Tibial artery (tissue), 4 donors: ENCODE data around the gene ASPG.

Experiments
- DNase-seq, 2 donors: peaks; one replicate each; pipeline ENCODE4 v3.0.0-alpha.2; 2019
- H3K27ac ChIP-seq, 2 donors: fragments of 200-600 bp; sonication (generic) in 1 of 2; 1 replicate in 1 of 2; 2 replicates in 1 of 2; pipeline ENCODE4 v1.5.1; 2018 to 2019; ENCODE audit warnings: mild to moderate bottlenecking in 1 of 2
- H3K27me3 ChIP-seq, 2 donors: fragments of 200-600 bp; sonication (generic) in 1 of 2; one replicate each; pipeline versions ENCODE4 v1.5.1 to v1.6.0; 2016 to 2019
- H3K36me3 ChIP-seq, 3 donors: fragments of 200-600 bp; sonication (generic) in 2 of 3; one replicate each; pipeline ENCODE4 v1.5.1; 2016 to 2019; ENCODE audit warnings: mild to moderate bottlenecking in 2 of 3
- H3K4me1 ChIP-seq, 4 donors: fragments of 200-600 bp; sonication (generic) in 2 of 4; 1 replicate in 3 of 4; 2 replicates in 1 of 4; pipeline ENCODE4 v1.5.1; 2016 to 2019
- H3K4me3 ChIP-seq, 2 donors: fragments of 200-600 bp; sonication (generic) in 1 of 2; 1 replicate in 1 of 2; 2 replicates in 1 of 2; pipeline ENCODE4 v1.5.1; 2018 to 2019; ENCODE audit warnings: mild to moderate bottlenecking in 2 of 2
- H3K9me3 ChIP-seq, 3 donors: fragments of 200-600 bp; sonication (generic) in 1 of 3; one replicate each; pipeline ENCODE4 v1.5.1; 2016 to 2019
- CTCF ChIP-seq, 2 experiments: fragments of 200-600 bp in 1 of 2; fragments of 450-650 bp in 1 of 2; IDR thresholded peaks; one replicate each; pipeline ENCODE4 v1.5.1; 2017 to 2019; ENCODE audit warnings: antibody characterized with exemption in 2 of 2, mild to moderate bottlenecking in 1 of 2, moderate library complexity in 1 of 2
- intact Hi-C: fragments of 100-400 bp; cut with DNase I; formaldehyde crosslinking; loops from one replicate; pipeline ENCODE4 v1.15.0; 2023; ENCODE audit warnings: low total_unique reads

Gene ASPG

DNA sequence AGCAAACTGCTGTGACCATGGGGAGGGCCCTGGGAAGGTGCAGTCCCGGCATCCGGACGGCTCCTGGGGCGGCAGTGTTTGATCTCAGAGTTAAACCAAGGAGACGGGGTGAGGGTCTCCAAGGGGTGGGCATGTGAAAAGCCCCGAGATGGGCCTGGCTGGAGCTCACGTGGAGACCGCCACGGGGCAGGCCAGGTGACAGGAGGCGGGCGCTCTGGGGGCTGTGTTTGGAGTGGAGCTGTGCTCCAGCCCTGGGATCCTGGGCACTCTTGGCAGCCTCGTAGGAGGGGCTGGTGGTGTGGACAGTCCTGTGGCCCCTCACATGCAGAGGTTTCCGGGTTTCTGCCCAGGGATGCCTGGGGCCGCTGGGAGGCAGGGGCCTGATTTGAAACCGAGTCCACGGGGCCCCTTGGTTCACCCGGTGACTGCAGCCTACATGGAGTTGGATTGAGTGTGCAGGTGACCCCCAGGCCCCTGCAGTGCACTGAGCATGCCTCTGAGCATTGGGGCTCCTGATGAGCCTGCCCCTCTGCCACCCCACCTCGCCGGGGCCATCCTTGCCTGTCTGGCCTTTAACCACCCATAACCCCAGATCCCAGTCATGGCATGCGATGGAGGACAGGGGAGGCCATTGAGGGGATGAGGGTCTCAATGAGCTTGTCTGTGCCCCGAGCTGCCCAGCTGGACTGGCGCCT lies 61.3 kb downstream of the ASPG start:
- intact Hi-C loops: no loop called here
- peaks cover 0 to 91% of the 10 kb centered on the region in 2 donors for H3K27me3 ChIP-seq
- peaks cover 0 to 5% (median 0%) of the 10 kb centered on the region in 4 donors for H3K4me1 ChIP-seq
- no peaks in the 10 kb centered on the region for H3K9me3 ChIP-seq
- peak in 1 of 2 donors; percentile 48 for DNase-seq
- no peak overlapping the region for H3K4me3 ChIP-seq
- no peak for TF ChIP-seq CTCF (IDR thresholded peaks at IDR 0.05)
- no peaks in the 10 kb centered on the region for H3K36me3 ChIP-seq
- H3K27ac ChIP-seq: no peak overlapping the region

DNA sequence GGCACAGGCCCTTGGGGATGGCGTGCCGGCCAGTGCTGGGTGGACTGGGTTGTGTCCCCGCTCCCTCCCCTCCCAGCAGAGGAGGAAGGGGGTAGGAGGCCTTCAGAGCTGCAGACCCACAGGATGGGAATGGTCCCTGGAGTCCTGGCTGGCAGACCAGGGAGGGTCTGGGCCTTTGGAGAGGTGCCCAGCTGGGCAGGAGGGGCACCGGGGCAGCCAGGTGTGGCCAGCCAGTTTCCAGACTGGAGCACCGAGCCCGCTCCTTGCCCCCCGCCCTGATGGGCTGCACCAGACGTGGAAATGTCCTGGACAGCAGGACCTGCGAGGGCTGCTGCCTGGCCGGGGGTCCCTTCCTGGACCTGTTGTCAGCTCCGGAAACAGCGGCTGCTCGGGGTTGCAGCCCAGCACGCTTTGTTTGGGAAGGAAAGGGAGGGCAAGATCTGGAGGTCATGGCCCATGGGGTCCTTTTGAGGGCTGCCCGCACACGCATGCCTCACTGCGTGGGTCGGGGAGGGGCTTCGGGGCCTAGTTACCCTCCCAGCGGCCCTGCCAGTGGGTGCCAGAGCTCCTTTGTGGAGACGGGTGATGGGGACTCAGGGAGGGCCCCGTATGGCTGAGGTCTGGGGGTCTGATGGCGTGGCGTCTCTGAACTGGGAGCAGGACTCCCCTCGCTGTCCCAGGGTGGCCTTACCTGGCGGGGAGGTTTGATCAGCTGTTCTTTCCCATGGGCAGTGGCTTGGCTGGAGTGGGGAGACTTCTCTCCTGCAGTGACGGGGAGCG lies 62.0 kb downstream of the ASPG start:
- no peak for DNase-seq
- intact Hi-C loops: no loop called here
- Histone ChIP-seq H3K4me1 (peaks cover 0 to 5% (median 0%) of the 10 kb centered on the region in 4 donors), H3K36me3 (no peaks in the 10 kb centered on the region), H3K27me3 (peaks cover 0 to 91% of the 10 kb centered on the region in 2 donors), H3K4me3 (no peak overlapping the region), H3K27ac (no peak overlapping the region), H3K9me3 (no peaks in the 10 kb centered on the region)
- TF ChIP-seq CTCF (IDR thresholded peaks at IDR 0.05): no peak

DNA sequence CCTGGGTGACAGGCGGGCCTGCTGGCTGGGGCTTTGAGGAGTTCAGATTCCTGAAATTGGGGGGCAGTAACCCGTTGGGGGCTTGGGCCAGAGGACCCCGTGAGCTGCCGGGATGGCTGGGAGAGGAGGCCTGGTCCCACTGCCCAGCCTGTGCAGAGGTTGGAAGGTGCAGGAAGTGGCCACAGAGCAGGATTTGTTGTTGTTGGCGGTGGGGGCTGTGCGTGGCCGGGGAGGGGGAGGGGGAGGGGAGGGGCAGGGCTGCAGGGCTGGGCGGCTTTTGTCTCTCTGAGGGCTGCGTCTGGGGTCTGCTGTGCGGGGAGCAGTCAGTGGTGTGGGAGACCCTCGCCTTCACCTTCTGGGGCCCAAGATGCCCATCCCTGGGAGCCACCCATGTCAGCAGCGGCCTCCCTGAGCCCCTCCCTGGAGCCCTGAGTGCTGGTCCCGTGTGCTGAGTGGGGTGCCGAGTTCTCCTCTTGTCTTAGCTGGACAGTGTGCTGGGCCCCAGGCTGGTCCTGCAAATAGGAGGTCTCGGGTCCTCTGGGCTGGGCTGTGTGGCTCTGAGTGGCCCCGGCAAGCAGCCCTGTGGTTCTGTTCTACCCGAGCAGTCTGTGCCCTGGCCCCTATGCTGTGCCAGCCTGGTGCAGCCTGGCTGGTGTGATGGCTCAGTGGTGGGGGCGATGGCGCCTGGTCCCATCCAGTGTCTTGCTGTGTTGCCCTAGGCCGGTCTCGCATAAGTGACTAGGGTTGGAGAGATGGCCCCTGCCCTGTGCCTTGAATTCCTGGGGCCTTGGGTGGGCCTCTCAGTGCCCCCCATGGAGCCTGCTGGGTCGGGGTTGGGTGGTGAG lies 63.2 kb downstream of the ASPG start:
- peaks cover 0 to 90% of the 10 kb centered on the region in 2 donors for H3K27me3 ChIP-seq
- H3K9me3 ChIP-seq: no peaks in the 10 kb centered on the region
- no peak for TF ChIP-seq CTCF (IDR thresholded peaks at IDR 0.05)
- no peak for DNase-seq
- no peak overlapping the region for H3K27ac ChIP-seq
- peaks cover 0 to 5% (median 0%) of the 10 kb centered on the region in 4 donors for H3K4me1 ChIP-seq
- no peaks in the 10 kb centered on the region for H3K36me3 ChIP-seq
- intact Hi-C loops: no loop called here
- no peak overlapping the region for H3K4me3 ChIP-seq

GRCh38 chr14:104149278-104149595 lies 63.7 kb downstream of the ASPG start:
- DNase-seq: no peak
- Histone ChIP-seq H3K9me3 (no peaks in the 10 kb centered on the region), H3K27me3 (peaks cover 0 to 86% of the 10 kb centered on the region in 2 donors), H3K36me3 (no peaks in the 10 kb centered on the region), H3K4me3 (no peak overlapping the region), H3K27ac (no peak overlapping the region), H3K4me1 (peaks cover 0 to 5% (median 0%) of the 10 kb centered on the region in 4 donors)
- intact Hi-C loops: no loop called here
- TF ChIP-seq CTCF (IDR thresholded peaks at IDR 0.05): no peak

DNA sequence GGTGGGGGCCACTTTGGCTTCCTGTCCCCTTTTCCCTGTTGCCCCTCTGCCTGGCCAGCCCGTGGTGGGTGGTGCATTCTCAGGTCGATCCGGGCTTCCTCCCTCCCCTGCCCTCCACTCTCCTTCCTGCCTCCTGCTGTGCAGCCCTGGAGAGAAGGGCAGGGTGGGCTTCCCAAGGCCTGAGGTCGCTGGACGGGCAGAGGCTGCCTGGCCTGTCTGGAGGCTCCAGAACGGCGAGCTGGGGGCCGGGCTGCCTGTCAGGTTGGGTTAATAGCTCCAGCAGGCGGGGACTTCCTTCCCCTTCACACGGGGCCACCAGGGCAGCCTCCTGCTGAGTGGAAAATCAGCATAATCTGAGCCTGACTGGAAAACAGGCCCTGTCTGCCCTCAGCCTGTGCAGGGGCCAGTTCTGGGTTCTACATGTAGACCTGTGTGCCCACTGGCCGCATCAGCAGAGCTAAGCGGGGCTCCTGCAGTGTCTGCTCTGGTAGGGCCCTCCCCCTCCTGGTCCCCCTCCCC lies 64.2 kb downstream of the ASPG start:
- H3K27me3 ChIP-seq: peaks cover 0 to 86% of the 10 kb centered on the region in 2 donors
- no peaks in the 10 kb centered on the region for H3K36me3 ChIP-seq
- DNase-seq: no peak
- TF ChIP-seq CTCF (IDR thresholded peaks at IDR 0.05): no peak
- H3K4me1 ChIP-seq: peaks cover 0 to 5% (median 0%) of the 10 kb centered on the region in 4 donors
- intact Hi-C loops: no loop called here
- no peaks in the 10 kb centered on the region for H3K9me3 ChIP-seq
- H3K4me3 ChIP-seq: no peak overlapping the region
- no peak overlapping the region for H3K27ac ChIP-seq
